Parietal lobe (tissue), 2 donors: Measurements from ENCODE around the gene EEF1AKMT2. TPM values are rescaled to one million over a fixed set of nuclear protein-coding genes. Genes with fewer than 3 reads are reported as not detected.

Experiments used
- small RNA-seq: library from RNA; depleted of rRNA; stranded (forward); fragments of <200 nt; gene quantifications from one replicate; pipeline ENCODE3, GENCODE V24; 2014; ENCODE audit warnings: low replicate concordance
- total RNA-seq: library from RNA; depleted of rRNA; stranded (reverse); fragments of >200 nt; gene quantifications from one replicate; pipeline ENCODE4 v1.2.3, GENCODE V29; 2014

EEF1AKMT2 gene
- total RNA-seq = 66.0 TPM

GRCh38 chr10:124791547-124792348, at the start of gene EEF1AKMT2:
Gene EEF1AKMT2 (minus strand): TSS chr10:124791887. CDS start chr10:124791833, 54 bp downstream.

GRCh38 chr10:124744102-124745050, 47.3 kb downstream of the EEF1AKMT2 start, which contains the start of gene FAM53B:
Gene FAM53B (minus strand): TSS chr10:124744378. CDS start chr10:124706713, 37,665 bp downstream.

Small RNA genes lying within 50 kb of the gene (small RNA-seq; reads per million reads assigned to genes)
- not detected for gene RF00019

Other genes starting within 250 kb of the EEF1AKMT2 start
- gene FAM53B, start 47.5 kb downstream of the EEF1AKMT2 start, total RNA-seq = 41.3 TPM
- gene ABRAXAS2, start 9.9 kb upstream of the EEF1AKMT2 start, total RNA-seq = 16.3 TPM
- gene ZRANB1, start 150.2 kb upstream of the EEF1AKMT2 start, total RNA-seq = 69.5 TPM